ENCODE data around the gene CFAP210. TPM values are rescaled to one million over a fixed set of nuclear protein-coding genes. Genes with fewer than 3 reads are reported as not detected.
"Not testable (repeated sequence)": the region's sequence is repeated elsewhere in the genome, so short reads cannot be mapped to it uniquely, and the experiment has no call there.

The CFAP210 gene
- total RNA-seq, 2 experiments from 2014 or later, result 2.2 to 3.1 TPM

GRCh38 chr2:169619946-169620345 is 74.3 kb downstream of the CFAP210 start:
- no peak overlapping the region for H3K27ac Mint-ChIP-seq
- H3K4me1 ChIP-seq (ENCODE audit: insufficient read depth, low read length), result no peaks in the 10 kb centered on the region
- no peak for ATAC-seq (ENCODE audit: poor library complexity)
- no peak for TF ChIP-seq CTCF (IDR thresholded peaks at IDR 0.05)
- CTCF ChIA-PET, result no interaction called here
- H3K4me3 Mint-ChIP-seq, result no peak overlapping the region
- H3K27me3 Mint-ChIP-seq, result no peaks in the 10 kb centered on the region
- POLR2A ChIA-PET, result no interaction called here
- no peak overlapping the region for H3K27ac ChIP-seq (ENCODE audit: low read depth in 1 of 2, low read length in 2 of 2)
- DNase-seq, result no peak
- no peaks in the 10 kb centered on the region for H3K9me3 Mint-ChIP-seq
- no peaks in the 10 kb centered on the region for H3K9me3 ChIP-seq (ENCODE audit: control insufficient read depth in 1 of 2, insufficient read depth in 1 of 2, low read length in 2 of 2)
- peaks cover 41% of the 10 kb centered on the region for H3K4me1 Mint-ChIP-seq (ENCODE audit: low read depth)
- H3K4me3 ChIP-seq (ENCODE audit: low read length), result no peak overlapping the region
- H3K36me3 ChIP-seq (ENCODE audit: insufficient read depth, low read length), result peaks cover 49% of the 10 kb centered on the region
- H3K36me3 Mint-ChIP-seq (ENCODE audit: low read depth), result peaks cover 89% of the 10 kb centered on the region
- intact Hi-C loops (cut with DNase I, micrococcal nuclease), result no loop called here
- H3K27me3 ChIP-seq (ENCODE audit: control insufficient read depth in 1 of 2, insufficient read depth in 2 of 2, low read length in 2 of 2), result no peaks in the 10 kb centered on the region

GRCh38 chr2:169615982-169616381 is 78.2 kb downstream of the CFAP210 start:
- H3K36me3 ChIP-seq (ENCODE audit: insufficient read depth, low read length), result peaks cover 60% of the 10 kb centered on the region

GRCh38 chr2:169613876-169614275 is 80.3 kb downstream of the CFAP210 start:
- H3K27ac ChIP-seq (ENCODE audit: low read depth in 1 of 2, low read length in 2 of 2), result no peak overlapping the region
- intact Hi-C loops (cut with DNase I, micrococcal nuclease), result no loop called here
- ATAC-seq (ENCODE audit: poor library complexity), result no peak
- no peak for DNase-seq
- no peaks in the 10 kb centered on the region for H3K27me3 ChIP-seq (ENCODE audit: control insufficient read depth in 1 of 2, insufficient read depth in 2 of 2, low read length in 2 of 2)
- no peak overlapping the region for H3K4me3 ChIP-seq (ENCODE audit: low read length)
- Mint-ChIP-seq H3K9me3 (no peaks in the 10 kb centered on the region), H3K27ac (no peak overlapping the region), H3K36me3 (ENCODE audit: low read depth) (peaks cover 98% of the 10 kb centered on the region), H3K4me3 (no peak overlapping the region), H3K27me3 (no peaks in the 10 kb centered on the region), H3K4me1 (ENCODE audit: low read depth) (peaks cover 29% of the 10 kb centered on the region)
- CTCF ChIA-PET, result no interaction called here
- POLR2A ChIA-PET, result interaction anchor here (1.1 kb wide), 1 partner anchor 29 kb away, joined by 5 read pairs; no protein-coding TSS in a partner anchor
- peaks cover 0 to 3% of the 10 kb centered on the region in 2 experiments for H3K9me3 ChIP-seq (ENCODE audit: control insufficient read depth in 1 of 2, insufficient read depth in 1 of 2, low read length in 2 of 2)
- TF ChIP-seq CTCF (IDR thresholded peaks at IDR 0.05), result no peak
- H3K36me3 ChIP-seq (ENCODE audit: insufficient read depth, low read length), result peaks cover 66% of the 10 kb centered on the region
- H3K4me1 ChIP-seq (ENCODE audit: insufficient read depth, low read length), result no peaks in the 10 kb centered on the region

More at GRCh38 chr2:169615982-169616381, 78.2 kb downstream of the CFAP210 start:
- H3K27ac ChIP-seq (ENCODE audit: low read depth in 1 of 2, low read length in 2 of 2); CTCF ChIA-PET; intact Hi-C loops (cut with DNase I, micrococcal nuclease); H3K9me3 ChIP-seq (ENCODE audit: control insufficient read depth in 1 of 2, insufficient read depth in 1 of 2, low read length in 2 of 2); H3K4me3 ChIP-seq (ENCODE audit: low read length); H3K4me1 ChIP-seq (ENCODE audit: insufficient read depth, low read length); DNase-seq; POLR2A ChIA-PET; H3K27me3 ChIP-seq (ENCODE audit: control insufficient read depth in 1 of 2, insufficient read depth in 2 of 2, low read length in 2 of 2); H3K27me3 Mint-ChIP-seq; H3K4me3 Mint-ChIP-seq; H3K27ac Mint-ChIP-seq; H3K9me3 Mint-ChIP-seq; ATAC-seq (ENCODE audit: poor library complexity): not testable (repeated sequence)
- H3K36me3 Mint-ChIP-seq (ENCODE audit: low read depth), result peaks cover 98% of the 10 kb centered on the region
- peaks cover 41% of the 10 kb centered on the region for H3K4me1 Mint-ChIP-seq (ENCODE audit: low read depth)

- no peak overlapping the region for H3K4me3 ChIP-seq (ENCODE audit: low read length)
- H3K4me1 ChIP-seq (ENCODE audit: insufficient read depth, low read length), result no peaks in the 10 kb centered on the region
- H3K4me3 Mint-ChIP-seq, result no peak overlapping the region
- H3K27ac ChIP-seq (ENCODE audit: low read depth in 1 of 2, low read length in 2 of 2), result no peak overlapping the region
- no peaks in the 10 kb centered on the region for H3K4me1 Mint-ChIP-seq (ENCODE audit: low read depth)
- H3K36me3 Mint-ChIP-seq (ENCODE audit: low read depth), result peaks cover 93% of the 10 kb centered on the region
- H3K27me3 Mint-ChIP-seq, result no peaks in the 10 kb centered on the region
- POLR2A ChIA-PET, result no interaction called here
- no peak for ATAC-seq (ENCODE audit: poor library complexity)
- H3K9me3 ChIP-seq (ENCODE audit: control insufficient read depth in 1 of 2, insufficient read depth in 1 of 2, low read length in 2 of 2), result peaks cover 0 to 3% of the 10 kb centered on the region in 2 experiments
- CTCF ChIA-PET, result no interaction called here
- no peak overlapping the region for H3K27ac Mint-ChIP-seq
- H3K36me3 ChIP-seq (ENCODE audit: insufficient read depth, low read length), result peaks cover 85% of the 10 kb centered on the region
- no peaks in the 10 kb centered on the region for H3K27me3 ChIP-seq (ENCODE audit: control insufficient read depth in 1 of 2, insufficient read depth in 2 of 2, low read length in 2 of 2)
- intact Hi-C loops (cut with DNase I, micrococcal nuclease), result no loop called here
- DNase-seq, result no peak
- no peaks in the 10 kb centered on the region for H3K9me3 Mint-ChIP-seq
- no peak for TF ChIP-seq CTCF (IDR thresholded peaks at IDR 0.05)
Observed at GRCh38 chr2:169609264-169609663, 84.9 kb downstream of the CFAP210 start.

All from CD4-positive, alpha-beta T cell (primary cell).